Suprapubic skin (tissue), 4 donors: Measurements from ENCODE around the gene SMOC2. TPM values are rescaled to one million over a fixed set of nuclear protein-coding genes. Genes with fewer than 3 reads are reported as not detected.

ENCODE experiments used
- DNase-seq, 2 donors: peaks; one replicate each; pipeline ENCODE4 v3.0.0-alpha.2; 2019; ENCODE audit warnings: low spot score in 2 of 2
- H3K27ac ChIP-seq: fragments of 200-600 bp; sonication (generic); one replicate; pipeline ENCODE4 v1.5.1; 2019
- H3K27me3 ChIP-seq: fragments of 200-600 bp; sonication (generic); one replicate; pipeline ENCODE4 v1.5.1; 2019
- H3K36me3 ChIP-seq: fragments of 200-600 bp; sonication (generic); one replicate; pipeline ENCODE4 v1.5.1; 2019
- H3K4me1 ChIP-seq: fragments of 200-600 bp; sonication (generic); one replicate; pipeline ENCODE4 v1.5.1; 2019
- H3K4me3 ChIP-seq: fragments of 200-600 bp; sonication (generic); one replicate; pipeline ENCODE4 v1.5.1; 2019; ENCODE audit warnings: mild to moderate bottlenecking
- H3K9me3 ChIP-seq: fragments of 200-600 bp; sonication (generic); one replicate; pipeline ENCODE4 v1.5.1; 2019
- EP300 ChIP-seq: sonication (generic); formaldehyde crosslinking; IDR thresholded peaks from one replicate; pipeline ENCODE4 v1.6.1; 2017; ENCODE audit warnings: antibody characterized with exemption
- POLR2A ChIP-seq, 2 donors: fragments of 450-650 bp; IDR thresholded peaks; one replicate each; pipeline ENCODE4 v1.6.1; 2017; ENCODE audit warnings: antibody characterized with exemption in 2 of 2, mild to moderate bottlenecking in 2 of 2, moderate library complexity in 2 of 2
- POLR2AphosphoS5 ChIP-seq, 3 donors: sonication (generic); formaldehyde crosslinking; IDR thresholded peaks; one replicate each; pipeline ENCODE4 v1.6.1; 2017; ENCODE audit warnings: antibody characterized with exemption in 3 of 3
- WGBS: methylation state at CpG from one replicate; pipeline ENCODE4 v1.1.5; 2018; 5-methylcytosine and 5-hydroxymethylcytosine counted together
- total RNA-seq, 4 donors: library from RNA; depleted of rRNA; stranded (reverse); fragments of >200 nt; gene quantifications; one replicate each; pipeline ENCODE4 v1.1.0, GENCODE V29; 2016
- TF ChIP-seq, protein P1 (sequence below), 2 donors: fragments of 200-600 bp in 1 of 2; fragments of 450-650 bp in 1 of 2; sonication (generic) in 1 of 2; IDR thresholded peaks; one replicate each; pipeline ENCODE4 v1.5.1; 2016 to 2019; ENCODE audit warnings: antibody characterized with exemption in 2 of 2, mild to moderate bottlenecking in 1 of 2, moderate library complexity in 1 of 2

The SMOC2 gene
- total RNA-seq, 4 donors from 2014 or later, result 16.2 to 22.9 (median 18.8) TPM

DNA sequence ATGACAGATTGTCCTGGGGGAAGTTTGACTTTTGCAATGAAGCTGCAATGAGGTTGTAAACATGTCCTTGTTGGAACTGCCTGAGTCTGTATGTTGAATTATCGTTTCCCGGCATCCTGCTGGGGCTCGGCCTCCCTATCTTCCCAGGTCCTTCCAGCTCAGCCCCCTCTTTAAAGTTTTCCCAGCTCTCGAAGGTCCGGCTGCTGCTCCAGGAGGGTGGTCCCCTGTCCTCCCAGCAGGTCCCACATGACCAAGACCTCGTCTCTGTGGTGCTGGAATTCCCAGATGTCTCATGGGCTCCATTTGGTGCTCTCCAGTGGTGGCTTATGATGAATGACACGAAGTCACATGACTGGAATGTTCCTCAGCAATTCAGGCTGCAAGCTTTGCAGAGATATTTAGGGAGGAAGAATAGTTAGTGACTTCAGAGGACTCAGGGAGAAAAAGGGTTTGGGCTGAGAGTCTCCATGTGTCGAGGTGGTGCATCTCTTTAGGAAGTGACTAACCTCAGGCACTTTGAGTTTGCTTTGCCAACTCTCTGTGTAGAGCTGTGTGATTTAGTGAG lies 21.4 kb downstream of the SMOC2 start:
- DNase-seq, result no peak
- peaks cover under 1% of the 10 kb centered on the region for H3K4me1 ChIP-seq
- WGBS, result 78% methylated on average over 6 of the region's 8 CpGs
- no peaks in the 10 kb centered on the region for H3K27me3 ChIP-seq
- H3K27ac ChIP-seq, result no peak overlapping the region
- TF ChIP-seq POLR2AphosphoS5 (IDR thresholded peaks at IDR 0.05) (no peak), POLR2A (IDR thresholded peaks at IDR 0.05) (no peak), EP300 (no peak)
- TF ChIP-seq, protein P1, sequence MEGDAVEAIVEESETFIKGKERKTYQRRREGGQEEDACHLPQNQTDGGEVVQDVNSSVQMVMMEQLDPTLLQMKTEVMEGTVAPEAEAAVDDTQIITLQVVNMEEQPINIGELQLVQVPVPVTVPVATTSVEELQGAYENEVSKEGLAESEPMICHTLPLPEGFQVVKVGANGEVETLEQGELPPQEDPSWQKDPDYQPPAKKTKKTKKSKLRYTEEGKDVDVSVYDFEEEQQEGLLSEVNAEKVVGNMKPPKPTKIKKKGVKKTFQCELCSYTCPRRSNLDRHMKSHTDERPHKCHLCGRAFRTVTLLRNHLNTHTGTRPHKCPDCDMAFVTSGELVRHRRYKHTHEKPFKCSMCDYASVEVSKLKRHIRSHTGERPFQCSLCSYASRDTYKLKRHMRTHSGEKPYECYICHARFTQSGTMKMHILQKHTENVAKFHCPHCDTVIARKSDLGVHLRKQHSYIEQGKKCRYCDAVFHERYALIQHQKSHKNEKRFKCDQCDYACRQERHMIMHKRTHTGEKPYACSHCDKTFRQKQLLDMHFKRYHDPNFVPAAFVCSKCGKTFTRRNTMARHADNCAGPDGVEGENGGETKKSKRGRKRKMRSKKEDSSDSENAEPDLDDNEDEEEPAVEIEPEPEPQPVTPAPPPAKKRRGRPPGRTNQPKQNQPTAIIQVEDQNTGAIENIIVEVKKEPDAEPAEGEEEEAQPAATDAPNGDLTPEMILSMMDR (IDR thresholded peaks at IDR 0.05), result no peak
- no peaks in the 10 kb centered on the region for H3K36me3 ChIP-seq
- H3K9me3 ChIP-seq, result no peaks in the 10 kb centered on the region
- no peak overlapping the region for H3K4me3 ChIP-seq

DNA sequence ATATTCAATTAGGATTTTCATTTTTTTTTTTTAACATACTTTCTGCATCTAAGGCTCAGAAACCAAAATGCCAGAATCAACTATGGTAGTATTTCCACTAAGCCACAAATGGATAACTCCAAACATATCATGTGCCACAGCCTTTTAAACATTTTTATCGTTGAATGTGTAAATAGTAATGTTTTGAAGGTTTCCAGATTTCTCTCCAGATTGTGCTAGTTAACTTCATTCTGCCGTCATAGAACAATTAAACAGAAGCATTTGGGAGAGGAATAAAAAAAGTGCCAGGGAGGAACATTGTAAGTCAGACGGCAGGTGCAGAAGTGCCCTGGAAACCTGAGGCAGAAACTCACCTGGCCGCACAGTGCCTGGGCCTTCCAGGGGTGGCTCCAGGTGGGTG lies 23.6 kb downstream of the SMOC2 start:
- TF ChIP-seq, protein P1 (IDR thresholded peaks at IDR 0.05), result no peak
- no peak for TF ChIP-seq EP300
- no peak for TF ChIP-seq POLR2A (IDR thresholded peaks at IDR 0.05)
- no peak for TF ChIP-seq POLR2AphosphoS5 (IDR thresholded peaks at IDR 0.05)
- Histone ChIP-seq H3K4me1 (no peaks in the 10 kb centered on the region), H3K27ac (no peak overlapping the region), H3K36me3 (no peaks in the 10 kb centered on the region), H3K27me3 (no peaks in the 10 kb centered on the region), H3K9me3 (no peaks in the 10 kb centered on the region), H3K4me3 (no peak overlapping the region)
- WGBS, result 78% methylated on average over 4 of the region's 4 CpGs
- no peak for DNase-seq

DNA sequence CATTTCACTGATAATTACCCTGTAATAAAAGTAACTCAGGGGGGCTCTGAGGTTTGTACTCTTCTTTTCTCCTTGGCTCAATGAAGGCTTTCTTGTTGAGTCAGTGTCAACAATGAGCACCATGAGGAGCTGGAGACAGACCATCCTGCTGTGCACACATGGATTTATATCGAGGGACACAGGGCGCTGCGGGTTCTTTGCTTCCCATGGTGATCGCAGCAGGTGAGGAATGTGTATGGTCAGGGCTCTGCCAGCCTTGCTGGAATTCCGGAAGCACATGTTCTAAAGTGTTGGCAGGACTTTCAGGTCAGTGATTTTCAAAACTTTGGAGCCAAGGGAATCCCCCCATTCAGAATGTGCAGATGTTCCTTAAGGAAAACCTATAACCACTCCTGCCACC lies 27.1 kb downstream of the SMOC2 start:
- no peak for DNase-seq
- no peaks in the 10 kb centered on the region for H3K9me3 ChIP-seq
- H3K27me3 ChIP-seq, result no peaks in the 10 kb centered on the region
- WGBS, result 68% methylated on average over 5 of the region's 5 CpGs
- no peak overlapping the region for H3K27ac ChIP-seq
- no peak overlapping the region for H3K4me3 ChIP-seq
- no peaks in the 10 kb centered on the region for H3K36me3 ChIP-seq
- TF ChIP-seq, protein P1 (IDR thresholded peaks at IDR 0.05), result no peak
- no peak for TF ChIP-seq POLR2AphosphoS5 (IDR thresholded peaks at IDR 0.05)
- no peak for TF ChIP-seq POLR2A (IDR thresholded peaks at IDR 0.05)
- no peak for TF ChIP-seq EP300
- no peaks in the 10 kb centered on the region for H3K4me1 ChIP-seq

DNA sequence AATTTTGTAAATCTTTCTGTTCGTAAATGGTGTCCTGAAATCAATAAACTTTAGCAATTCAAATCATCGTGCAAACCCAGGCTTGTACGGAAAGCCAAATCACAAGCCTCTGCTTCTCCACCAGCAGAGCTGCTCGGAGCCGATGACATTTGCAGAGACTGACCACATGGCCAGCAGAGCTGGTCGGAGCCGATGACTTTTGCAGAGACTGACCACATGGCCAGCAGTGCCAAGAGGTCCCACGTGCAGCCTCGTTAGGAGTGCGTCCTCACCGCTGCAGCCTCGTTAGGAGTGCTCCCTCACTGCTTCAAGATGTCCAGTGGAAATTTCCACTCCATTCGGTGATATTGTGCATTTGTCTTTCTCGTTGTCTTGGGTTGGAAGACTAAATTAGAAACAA lies 28.5 kb downstream of the SMOC2 start:
- no peak for DNase-seq
- TF ChIP-seq POLR2AphosphoS5 (IDR thresholded peaks at IDR 0.05), result no peak
- no peak for TF ChIP-seq POLR2A (IDR thresholded peaks at IDR 0.05)
- TF ChIP-seq, protein P1 (IDR thresholded peaks at IDR 0.05), result no peak
- no peak for TF ChIP-seq EP300
- Histone ChIP-seq H3K27ac (no peak overlapping the region), H3K4me3 (no peak overlapping the region), H3K4me1 (no peaks in the 10 kb centered on the region), H3K27me3 (no peaks in the 10 kb centered on the region), H3K36me3 (no peaks in the 10 kb centered on the region), H3K9me3 (no peaks in the 10 kb centered on the region)
- WGBS, result 84% methylated on average over 13 of the region's 14 CpGs

DNA sequence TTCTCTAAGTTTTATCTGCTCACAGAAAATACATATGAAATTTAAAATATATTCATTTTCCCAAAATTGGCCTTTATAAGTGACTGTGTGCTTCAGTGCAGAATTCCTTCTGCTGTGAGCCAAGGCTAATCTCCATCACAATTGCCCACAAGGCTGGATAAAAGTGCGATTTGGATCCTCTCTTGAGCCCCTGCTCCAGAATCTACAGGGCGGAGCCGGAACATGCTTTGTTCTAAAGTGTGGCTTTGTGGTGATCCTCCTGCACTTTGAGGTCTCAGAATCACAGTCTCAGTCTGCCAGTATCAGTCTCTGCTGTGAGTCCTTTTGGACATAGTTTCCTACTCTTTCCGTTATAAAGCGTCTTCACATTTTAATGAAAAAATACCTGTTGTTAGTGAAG lies 28.9 kb downstream of the SMOC2 start:
- H3K9me3 ChIP-seq, result no peaks in the 10 kb centered on the region
- H3K4me1 ChIP-seq, result no peaks in the 10 kb centered on the region
- WGBS, result 85% methylated on average over 5 of the region's 5 CpGs
- no peak overlapping the region for H3K27ac ChIP-seq
- H3K36me3 ChIP-seq, result no peaks in the 10 kb centered on the region
- H3K4me3 ChIP-seq, result no peak overlapping the region
- no peak for DNase-seq
- TF ChIP-seq POLR2A (IDR thresholded peaks at IDR 0.05) (no peak), EP300 (no peak), POLR2AphosphoS5 (IDR thresholded peaks at IDR 0.05) (no peak)
- TF ChIP-seq, protein P1 (IDR thresholded peaks at IDR 0.05), result no peak
- H3K27me3 ChIP-seq, result no peaks in the 10 kb centered on the region
